Measurements from ENCODE around the gene ARHGAP15. TPM values are rescaled to one million over a fixed set of nuclear protein-coding genes. Genes with fewer than 3 reads are reported as not detected.

The ARHGAP15 gene
- total RNA-seq, 1 donor from 2014 or later = not detected

DNA sequence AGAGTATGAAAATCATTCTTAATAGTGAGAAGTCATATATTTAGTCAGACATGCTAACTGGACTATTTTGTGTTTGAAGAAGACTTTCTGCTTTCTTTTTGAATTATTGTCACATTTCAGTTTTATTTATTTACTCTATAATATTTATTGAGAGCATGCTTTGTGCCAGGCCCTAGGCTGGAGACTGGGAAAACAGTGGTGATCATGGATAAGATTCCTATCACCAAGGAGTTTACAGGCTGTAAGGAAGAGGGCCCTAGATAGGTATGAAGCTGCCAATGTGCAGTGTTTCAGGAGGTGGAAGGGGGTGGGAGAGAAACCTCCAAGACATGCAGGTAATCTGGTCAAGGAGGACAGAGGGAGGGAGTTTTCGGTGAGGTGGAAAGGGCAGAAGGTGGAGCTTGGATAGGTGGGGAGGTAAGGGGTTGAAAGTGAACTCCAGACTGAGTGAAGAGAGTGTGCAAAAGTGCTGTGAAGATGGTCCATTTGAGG, 207.5 kb downstream of the ARHGAP15 start:
- no peak overlapping the region for H3K4me3 ChIP-seq (ENCODE audit: low read depth, low read length)
- no peak for DNase-seq (ENCODE audit: low read depth)
- TF ChIP-seq, protein P1, sequence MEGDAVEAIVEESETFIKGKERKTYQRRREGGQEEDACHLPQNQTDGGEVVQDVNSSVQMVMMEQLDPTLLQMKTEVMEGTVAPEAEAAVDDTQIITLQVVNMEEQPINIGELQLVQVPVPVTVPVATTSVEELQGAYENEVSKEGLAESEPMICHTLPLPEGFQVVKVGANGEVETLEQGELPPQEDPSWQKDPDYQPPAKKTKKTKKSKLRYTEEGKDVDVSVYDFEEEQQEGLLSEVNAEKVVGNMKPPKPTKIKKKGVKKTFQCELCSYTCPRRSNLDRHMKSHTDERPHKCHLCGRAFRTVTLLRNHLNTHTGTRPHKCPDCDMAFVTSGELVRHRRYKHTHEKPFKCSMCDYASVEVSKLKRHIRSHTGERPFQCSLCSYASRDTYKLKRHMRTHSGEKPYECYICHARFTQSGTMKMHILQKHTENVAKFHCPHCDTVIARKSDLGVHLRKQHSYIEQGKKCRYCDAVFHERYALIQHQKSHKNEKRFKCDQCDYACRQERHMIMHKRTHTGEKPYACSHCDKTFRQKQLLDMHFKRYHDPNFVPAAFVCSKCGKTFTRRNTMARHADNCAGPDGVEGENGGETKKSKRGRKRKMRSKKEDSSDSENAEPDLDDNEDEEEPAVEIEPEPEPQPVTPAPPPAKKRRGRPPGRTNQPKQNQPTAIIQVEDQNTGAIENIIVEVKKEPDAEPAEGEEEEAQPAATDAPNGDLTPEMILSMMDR (conservative IDR thresholded peaks at IDR 0.05; ENCODE audit: low read depth, low read length) = no peak

DNA sequence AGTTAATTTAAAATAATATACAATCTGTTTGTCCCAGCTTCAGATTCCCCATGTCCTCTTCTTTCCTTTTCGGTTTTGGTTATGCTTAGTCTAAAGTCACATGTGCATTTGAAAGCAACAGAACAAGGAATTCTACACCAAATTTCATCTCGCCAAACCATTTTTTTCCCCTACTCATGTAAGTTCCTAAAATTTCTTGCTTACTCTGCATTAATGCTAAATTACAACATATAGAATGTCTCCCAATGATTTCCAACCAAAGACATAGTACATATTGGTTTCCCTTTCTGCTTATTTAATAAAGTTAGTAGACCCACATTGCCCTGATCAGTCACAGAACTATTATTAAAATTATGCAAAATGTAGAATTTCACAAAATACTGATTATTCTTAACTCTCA, 212.3 kb downstream of the ARHGAP15 start:
- DNase-seq (ENCODE audit: low read depth) = no peak
- TF ChIP-seq, protein P1 (conservative IDR thresholded peaks at IDR 0.05; ENCODE audit: low read depth, low read length) = no peak
- no peak overlapping the region for H3K4me3 ChIP-seq (ENCODE audit: low read depth, low read length)

DNA sequence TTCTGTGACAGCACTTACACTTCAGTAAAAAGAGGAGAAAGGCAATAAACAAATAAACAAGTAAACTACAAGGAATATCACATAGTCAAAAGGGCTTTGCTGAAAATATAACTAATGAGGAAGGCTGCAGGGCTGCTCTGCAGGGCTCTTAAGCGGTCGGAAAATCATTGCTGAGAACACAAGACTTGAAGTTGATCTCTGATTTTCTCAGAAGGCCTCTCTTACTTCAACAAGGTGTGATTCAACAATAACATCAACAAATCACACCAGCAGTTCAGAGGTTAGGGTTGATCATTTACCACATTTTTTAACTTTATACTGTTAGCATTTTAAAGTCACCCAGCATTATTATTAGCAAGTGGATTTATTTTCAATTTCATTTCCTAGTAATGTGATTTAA, 215.6 kb downstream of the ARHGAP15 start:
- no peak overlapping the region for H3K4me3 ChIP-seq (ENCODE audit: low read depth, low read length)
- TF ChIP-seq, protein P1 (conservative IDR thresholded peaks at IDR 0.05; ENCODE audit: low read depth, low read length) = no peak
- DNase-seq (ENCODE audit: low read depth) = peak; percentile 36

DNA sequence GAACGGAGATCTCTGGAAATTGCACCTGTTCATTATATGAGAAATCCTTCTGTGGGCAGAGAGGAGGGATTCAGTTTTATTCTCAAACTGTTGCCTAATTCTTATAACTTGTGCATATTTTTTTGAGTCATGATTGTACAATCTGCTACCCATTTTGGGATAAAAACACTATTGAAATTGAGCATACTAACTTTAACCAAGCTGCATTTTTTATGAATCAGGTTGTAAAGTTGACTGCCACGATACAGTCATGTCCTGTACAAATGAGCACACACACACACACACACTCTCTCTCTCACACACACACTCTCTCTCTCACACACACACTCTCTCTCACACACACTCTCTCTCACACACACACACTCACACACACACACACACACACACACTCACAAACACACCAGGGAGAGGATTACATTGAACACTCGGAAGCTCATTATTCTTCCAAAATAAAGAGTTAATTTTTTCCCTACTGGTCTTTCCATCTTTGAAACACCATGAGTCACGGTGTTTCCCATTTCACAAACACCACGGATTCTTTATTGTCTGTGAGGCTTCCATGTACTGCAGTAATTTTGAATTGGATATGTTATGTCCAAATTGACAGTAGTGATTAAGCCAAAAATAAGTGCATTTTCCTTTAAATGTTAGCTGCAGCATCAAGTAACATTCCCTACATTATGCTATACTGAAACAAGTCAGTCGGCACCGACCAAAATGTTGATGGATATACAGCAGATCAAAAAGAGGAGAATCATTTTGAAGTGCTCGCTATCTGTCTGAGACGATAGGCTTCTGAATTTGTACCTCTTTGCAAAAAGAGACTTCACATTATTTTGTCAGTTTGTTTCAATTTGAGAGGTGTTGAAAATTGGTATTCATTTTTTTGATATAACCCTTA, 216.9 kb downstream of the ARHGAP15 start:
- no peak for DNase-seq (ENCODE audit: low read depth)

DNA sequence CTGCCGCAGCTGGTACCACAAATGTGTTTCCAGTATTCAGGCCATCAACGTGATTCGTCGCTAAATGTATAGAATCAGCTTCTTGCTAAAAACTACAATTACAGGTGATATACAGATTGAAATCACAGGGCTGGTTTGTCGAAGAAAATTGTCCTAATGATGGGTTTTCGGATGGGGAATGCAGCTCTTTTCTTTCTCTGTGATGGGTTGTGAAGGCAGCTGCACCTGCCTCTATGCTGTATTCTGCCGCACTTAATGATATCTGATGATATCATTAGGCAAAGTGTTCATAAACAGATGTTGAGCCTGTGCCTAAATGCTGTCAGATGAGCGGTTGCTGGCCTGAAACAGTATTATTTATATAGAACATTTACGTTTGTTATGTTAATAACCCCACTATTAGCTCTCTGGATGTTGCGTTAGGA, 218.1 kb downstream of the ARHGAP15 start:
- DNase-seq (ENCODE audit: low read depth) = no peak

More for the DNA sequence above, 216.9 kb downstream of the ARHGAP15 start:
- TF ChIP-seq, protein P1 (conservative IDR thresholded peaks at IDR 0.05; ENCODE audit: low read depth, low read length) = no peak
- no peak overlapping the region for H3K4me3 ChIP-seq (ENCODE audit: low read depth, low read length)

DNA sequence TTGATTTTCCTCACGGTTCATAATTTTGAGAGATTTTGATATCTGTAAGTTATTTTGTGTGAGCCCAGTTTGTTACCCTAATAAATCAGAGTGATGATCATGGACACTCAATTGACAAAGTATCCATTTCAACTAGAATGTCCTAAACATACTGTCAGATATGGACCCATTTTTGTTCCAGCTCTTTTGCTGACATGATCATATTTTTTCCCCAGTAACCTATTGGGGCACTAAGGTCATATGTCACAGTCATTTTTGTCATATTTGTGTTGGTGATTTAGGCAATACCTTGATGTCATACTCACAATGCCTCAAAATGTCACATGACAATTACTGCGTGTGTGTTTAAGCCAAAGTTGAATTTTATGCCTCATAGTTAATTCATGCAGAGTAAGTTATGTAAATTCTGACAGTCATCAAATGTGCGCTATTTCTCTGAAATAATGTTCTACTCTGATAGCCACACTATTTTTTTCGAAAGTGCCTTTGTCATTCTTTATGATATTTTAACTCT, 218.7 kb downstream of the ARHGAP15 start:
- H3K4me3 ChIP-seq (ENCODE audit: low read depth, low read length) = no peak overlapping the region
- no peak for DNase-seq (ENCODE audit: low read depth)
- TF ChIP-seq, protein P1 (conservative IDR thresholded peaks at IDR 0.05; ENCODE audit: low read depth, low read length) = no peak

More for the DNA sequence above, 218.1 kb downstream of the ARHGAP15 start:
- TF ChIP-seq, protein P1 (conservative IDR thresholded peaks at IDR 0.05; ENCODE audit: low read depth, low read length) = no peak
- H3K4me3 ChIP-seq (ENCODE audit: low read depth, low read length) = no peak overlapping the region
